Nucleus accumbens (tissue), 56 donors: ENCODE measurements around the gene RHEX.
A peak's percentile ranks its signal among the peaks of the same experiment; 100 is the strongest.

ENCODE experiments used
- DNase-seq, 56 donors: peaks; one replicate each; lab custom pipeline; 2025; lab: John Stamatoyannopoulos, UW

Gene RHEX

GRCh38 chr1:206083750-206084149 lies 30.8 kb downstream of the RHEX start:
- no peak for DNase-seq

GRCh38 chr1:206087091-206087490 lies 34.1 kb downstream of the RHEX start:
- no peak for DNase-seq

GRCh38 chr1:206089341-206089740 lies 36.4 kb downstream of the RHEX start:
- DNase-seq, result no peak

- no peak for DNase-seq
These were observed 41.1 kb downstream of the RHEX start for GRCh38 chr1:206094024-206094423.

GRCh38 chr1:206097381-206097780 lies 44.4 kb downstream of the RHEX start:
- DNase-seq, result no peak

GRCh38 chr1:206098242-206098919 lies 45.4 kb downstream of the RHEX start:
- no peak for DNase-seq

GRCh38 chr1:206100226-206100815 lies 47.3 kb downstream of the RHEX start:
- no peak for DNase-seq

GRCh38 chr1:206101351-206102045 lies 48.5 kb downstream of the RHEX start:
- no peak for DNase-seq

GRCh38 chr1:206102292-206102936 lies 49.4 kb downstream of the RHEX start:
- no peak for DNase-seq

- no peak for DNase-seq
These were observed 51.0 kb downstream of the RHEX start for GRCh38 chr1:206103979-206104378.

GRCh38 chr1:206105464-206105995 lies 52.6 kb downstream of the RHEX start:
- DNase-seq, result no peak

GRCh38 chr1:206106328-206107167 lies 53.6 kb downstream of the RHEX start:
- peak in 50 of 56 donors; percentile 12 to 88 (median 55) for DNase-seq

- no peak for DNase-seq
These were observed 54.2 kb downstream of the RHEX start for GRCh38 chr1:206107168-206107544.

GRCh38 chr1:206108635-206109034 lies 55.7 kb downstream of the RHEX start:
- DNase-seq, result no peak

- DNase-seq, result no peak
These were observed 56.7 kb downstream of the RHEX start for GRCh38 chr1:206109718-206110117.

- no peak for DNase-seq
These were observed 57.2 kb downstream of the RHEX start for GRCh38 chr1:206110161-206110560.

GRCh38 chr1:206110820-206111219 lies 57.8 kb downstream of the RHEX start:
- DNase-seq, result no peak

GRCh38 chr1:206111271-206111927 lies 58.4 kb downstream of the RHEX start:
- no peak for DNase-seq

GRCh38 chr1:206112600-206113301 lies 59.8 kb downstream of the RHEX start:
- no peak for DNase-seq
